HG02970 (cell line): ENCODE measurements around the gene POLR2B.
"Not testable (repeated sequence)": the region's sequence is repeated elsewhere in the genome, so short reads cannot be mapped to it uniquely, and the experiment has no call there.

ENCODE experiments used
- ATAC-seq: cut with Tn5 transposase; IDR thresholded peaks from one replicate; pipeline ENCODE4 v1.9.1; 2021; ENCODE audit warnings: mild to moderate bottlenecking, moderate library complexity, moderate number of reproducible peaks; ENCODE audit not compliant: unreplicated experiment, low FRiP score

Gene POLR2B

DNA sequence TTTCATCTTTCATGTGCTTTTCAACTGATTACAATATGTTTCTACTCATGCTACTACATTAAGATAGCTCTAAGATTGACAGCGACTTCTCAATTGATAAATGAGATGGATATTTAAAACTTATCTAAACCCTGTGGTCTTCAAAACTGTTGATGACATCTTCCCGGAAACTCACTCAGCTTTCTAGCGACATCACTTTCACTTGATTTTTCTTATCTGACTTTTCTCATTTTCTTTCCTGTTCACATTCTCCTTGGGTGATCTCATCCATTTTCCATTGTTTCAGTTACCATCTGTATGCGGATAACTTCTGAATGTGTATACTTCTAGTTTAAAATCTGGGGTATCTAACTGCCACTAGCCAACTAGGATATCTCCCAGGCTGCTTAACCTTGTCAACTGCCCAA is 3.1 kb downstream of the POLR2B start:
- no peak for ATAC-seq

DNA sequence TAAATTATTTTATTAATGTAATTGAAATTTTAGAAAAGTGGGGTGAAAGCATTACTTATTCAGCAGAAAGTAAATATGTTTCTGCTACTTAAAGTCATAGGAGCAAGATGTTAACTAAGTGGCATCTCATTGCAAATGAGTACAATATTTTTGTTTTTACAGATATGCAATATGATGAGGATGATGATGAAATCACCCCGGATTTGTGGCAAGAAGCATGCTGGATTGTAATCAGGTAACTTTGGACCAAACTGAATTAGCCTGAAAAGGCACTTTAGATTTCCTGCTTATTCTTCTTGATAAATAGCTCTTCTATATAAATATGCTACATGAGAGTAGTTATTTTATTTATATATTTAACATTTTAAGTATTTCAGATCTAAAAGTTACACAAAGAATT is 7.5 kb downstream of the POLR2B start:
- no peak for ATAC-seq

DNA sequence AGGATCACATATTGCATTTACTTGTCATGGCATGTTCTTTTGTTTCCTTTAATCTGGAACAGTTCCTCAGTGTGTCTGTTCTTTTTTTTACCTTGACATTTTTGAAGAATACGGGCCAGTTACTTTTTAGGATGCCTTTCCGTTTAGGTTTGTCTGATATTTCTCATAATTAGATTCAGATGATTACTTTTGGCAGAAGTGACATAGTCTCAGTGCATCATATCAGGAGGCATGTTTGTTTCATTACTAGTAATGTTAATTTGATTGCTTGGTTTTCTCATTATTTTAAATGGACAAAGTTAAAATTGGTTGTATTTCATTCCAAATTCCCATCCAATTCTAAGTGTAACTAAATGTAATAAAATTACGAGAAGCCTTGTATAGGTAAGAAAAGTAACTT is 8.3 kb downstream of the POLR2B start:
- no peak for ATAC-seq

DNA sequence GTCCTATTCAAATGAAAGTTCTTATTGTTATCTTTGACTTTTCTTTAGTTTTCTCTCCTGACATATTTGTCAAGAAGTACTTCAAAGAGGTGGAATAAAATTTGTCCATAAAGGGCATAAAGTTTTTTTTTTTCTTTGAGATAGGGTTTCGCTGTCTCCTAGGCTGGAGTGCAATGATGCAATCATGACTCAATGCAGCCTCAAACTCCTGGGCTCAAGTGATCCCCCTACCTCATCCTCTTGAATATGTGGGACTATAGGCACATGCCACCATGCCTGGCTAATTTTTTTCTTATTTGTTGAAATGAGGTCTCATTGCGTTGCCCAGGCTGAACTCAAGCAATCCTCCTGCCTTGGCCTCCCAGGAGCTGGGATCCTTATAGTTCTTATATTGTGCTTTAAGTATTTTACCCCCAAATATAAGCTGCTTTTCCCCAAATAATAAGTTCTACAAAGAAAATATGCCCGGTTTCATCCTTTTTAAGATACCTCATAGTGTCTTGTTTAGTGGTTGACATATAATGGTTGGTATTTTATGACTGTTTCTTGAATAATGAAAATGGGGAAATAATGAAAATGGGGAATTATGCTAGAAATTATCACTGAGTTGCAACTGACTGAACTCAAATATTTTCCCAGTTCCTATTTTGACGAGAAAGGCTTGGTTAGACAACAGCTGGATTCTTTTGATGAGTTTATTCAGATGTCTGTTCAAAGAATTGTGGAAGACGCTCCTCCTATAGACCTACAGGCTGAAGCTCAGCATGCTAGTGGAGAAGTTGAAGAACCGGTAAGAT is 11.6 kb downstream of the POLR2B start:
- no peak for ATAC-seq

DNA sequence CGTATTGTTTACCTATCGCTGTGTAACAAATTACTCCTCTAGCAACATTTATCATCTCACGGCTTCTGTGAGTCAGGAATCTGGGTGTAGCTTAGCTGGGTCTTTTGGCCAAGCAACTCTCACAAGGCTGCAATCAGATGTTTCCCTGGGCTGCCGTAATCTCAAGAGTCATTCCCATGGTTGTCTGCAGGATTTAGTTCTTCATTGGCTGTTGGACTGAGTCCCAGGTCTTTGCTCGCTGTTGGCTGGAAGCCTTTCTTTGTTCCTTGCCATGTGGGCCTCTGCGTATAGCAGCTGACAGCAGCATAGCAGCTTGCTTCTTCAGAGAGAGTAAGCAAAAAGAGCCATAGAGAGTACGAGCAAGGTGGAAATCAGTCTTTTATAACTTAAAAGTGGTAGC is 16.8 kb downstream of the POLR2B start:
- no peak for ATAC-seq

DNA sequence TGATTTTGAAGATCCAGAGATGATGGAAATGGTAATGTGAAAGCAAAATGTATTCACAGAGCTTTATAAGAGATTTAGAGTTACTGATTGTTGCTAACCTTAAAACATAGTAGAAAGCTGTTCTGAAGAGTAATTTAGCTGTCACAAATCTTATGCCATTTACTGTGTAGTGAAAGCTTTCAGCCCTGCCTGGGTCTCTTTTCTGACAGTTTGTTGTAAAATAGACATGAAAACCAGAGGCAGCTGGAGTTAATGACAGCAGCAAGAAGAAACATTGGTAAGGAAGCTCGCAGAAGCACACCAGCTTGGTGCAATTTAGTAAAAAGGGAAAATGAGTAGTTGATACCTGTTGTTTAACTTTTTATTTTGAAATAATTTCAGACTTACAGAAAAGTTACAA is 21.1 kb downstream of the POLR2B start:
- ATAC-seq: no peak

DNA sequence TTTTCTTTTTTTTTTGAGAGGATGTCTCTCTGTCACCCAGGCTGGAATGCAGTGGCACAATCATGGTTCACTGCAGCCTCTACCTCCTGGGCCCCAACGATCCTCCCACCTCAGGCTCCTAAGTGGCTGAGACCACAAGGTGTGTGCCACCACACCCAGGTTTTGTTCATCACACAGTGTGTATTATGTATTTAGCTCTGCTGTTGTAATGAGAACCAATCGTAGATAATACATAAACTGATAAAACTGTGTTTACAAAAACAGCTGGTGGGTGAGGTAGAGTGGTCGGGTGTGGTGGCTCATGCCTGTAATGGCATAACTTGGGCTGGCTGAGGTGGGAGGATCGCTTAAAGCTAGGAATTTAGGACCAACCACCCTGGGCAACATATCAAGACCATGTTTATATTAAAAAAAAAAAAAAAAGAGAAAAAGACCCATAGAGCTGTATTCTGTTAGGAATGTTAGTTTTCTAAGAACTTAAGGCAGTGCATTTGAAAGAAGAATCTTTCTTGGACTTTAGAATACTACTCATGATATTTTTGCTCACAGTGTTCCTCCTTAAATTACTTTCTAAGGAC is 34.9 kb downstream of the POLR2B start:
- ATAC-seq: no peak

DNA sequence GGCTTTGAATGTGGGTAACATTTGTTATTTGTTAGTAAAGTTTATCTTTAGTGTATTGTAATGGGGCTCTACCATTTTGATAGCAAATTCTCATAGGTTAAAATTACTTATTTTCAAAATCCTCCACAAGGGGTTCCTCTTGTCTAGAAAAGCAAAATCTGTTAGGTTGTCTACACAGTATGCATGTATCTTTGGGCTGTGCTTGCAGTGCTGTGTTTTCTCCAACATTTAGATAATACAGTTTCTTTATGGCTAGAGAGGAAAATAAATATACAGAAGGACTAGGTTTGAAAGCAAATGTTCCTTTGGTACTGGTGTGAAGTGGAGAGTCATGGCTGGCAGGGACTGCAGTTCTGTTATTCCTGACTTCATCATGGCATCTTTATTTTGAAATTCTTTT is 40.3 kb downstream of the POLR2B start:
- no peak for ATAC-seq

DNA sequence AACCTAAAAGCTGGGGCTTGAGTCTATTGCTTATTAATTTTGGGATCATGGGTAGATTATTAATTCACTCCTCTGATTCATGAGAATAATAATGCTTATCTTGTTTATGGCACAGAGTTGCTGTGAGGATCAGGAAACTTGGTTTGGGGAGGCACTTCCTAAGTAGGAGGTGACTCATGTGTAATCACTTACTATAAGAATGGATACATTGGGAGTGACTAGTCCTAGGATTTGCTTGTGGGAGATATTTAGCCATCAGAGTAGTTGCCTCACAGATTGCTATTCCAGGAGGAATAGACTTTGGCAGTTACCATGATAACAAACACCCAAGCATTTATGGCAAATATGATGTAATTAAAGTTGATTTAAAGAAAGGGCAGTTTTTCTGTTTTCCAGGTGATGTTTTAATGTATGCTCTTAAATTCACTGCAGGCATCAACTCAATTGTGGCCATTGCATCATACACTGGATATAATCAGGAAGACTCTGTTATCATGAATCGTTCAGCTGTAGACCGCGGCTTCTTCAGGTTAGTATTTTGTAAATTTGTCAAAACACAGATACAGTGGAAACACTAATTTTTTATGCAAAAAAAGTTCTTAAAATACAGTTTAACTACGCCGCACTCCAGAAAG is 41.9 kb downstream of the POLR2B start:
- no peak for ATAC-seq

DNA sequence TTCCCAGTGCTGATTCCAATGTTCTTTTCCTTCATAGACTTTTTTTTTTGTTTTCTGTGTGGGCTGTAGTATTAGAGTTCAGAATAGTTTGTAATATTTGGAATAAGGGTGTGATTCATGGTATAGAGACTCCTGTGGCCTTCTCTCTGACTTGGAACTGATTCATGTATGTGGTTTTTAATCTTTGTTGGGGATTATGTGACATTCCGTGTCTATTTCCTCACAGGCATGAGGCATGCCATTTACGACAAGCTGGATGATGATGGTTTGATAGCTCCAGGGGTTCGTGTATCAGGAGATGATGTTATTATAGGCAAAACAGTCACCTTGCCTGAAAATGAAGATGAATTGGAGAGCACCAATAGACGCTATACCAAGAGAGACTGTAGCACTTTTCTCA is 44.4 kb downstream of the POLR2B start:
- no peak for ATAC-seq

DNA sequence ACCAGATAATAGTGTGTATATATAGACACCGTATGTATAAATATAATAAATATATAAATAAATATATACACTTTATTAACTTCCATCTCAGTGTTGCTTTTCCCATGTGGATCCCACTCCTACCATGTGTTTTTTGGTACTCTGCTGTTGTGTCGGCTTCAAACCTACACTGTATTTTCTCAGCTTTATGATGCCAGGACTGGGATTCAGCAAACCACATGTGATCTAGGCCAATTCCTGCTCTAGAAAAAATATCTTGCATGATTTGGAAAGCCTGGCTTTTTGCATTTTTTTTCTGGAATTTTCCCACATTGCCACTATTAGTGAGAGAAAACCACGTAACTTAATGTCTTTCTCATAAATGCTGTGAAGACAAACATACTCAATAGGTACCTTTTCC is 55.8 kb downstream of the POLR2B start:
- no peak for ATAC-seq

DNA sequence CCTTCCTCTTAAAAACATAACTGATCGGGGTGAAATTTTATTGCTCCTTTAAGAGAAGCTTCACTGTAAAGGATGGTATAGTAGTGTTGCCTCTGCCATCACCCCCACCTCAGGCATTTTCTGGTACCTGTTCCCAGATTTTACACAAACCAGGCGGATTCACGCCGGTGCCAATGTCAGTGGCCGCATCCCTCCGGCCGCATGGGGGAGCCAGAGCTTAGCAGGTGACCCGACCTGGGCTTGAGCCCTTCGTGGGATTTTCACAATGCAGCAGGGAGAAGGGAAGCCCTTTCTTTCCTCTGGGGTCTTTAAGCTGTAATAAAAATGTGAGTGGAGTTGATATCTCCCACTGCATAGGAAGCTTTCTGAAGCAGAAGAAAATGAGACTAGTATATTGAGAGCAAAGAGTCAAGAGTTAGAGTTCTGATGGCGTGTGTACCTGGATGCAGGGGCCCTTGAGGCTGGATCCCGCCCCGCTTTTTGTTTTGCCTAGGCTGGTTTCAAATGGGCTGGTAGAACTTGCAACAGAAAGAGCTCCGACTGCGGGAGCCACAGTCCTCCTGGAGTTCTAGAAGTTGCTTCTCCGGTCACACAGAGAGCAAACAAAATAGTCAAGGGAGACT is 59.4 kb downstream of the POLR2B start:
- ATAC-seq: no peak

DNA sequence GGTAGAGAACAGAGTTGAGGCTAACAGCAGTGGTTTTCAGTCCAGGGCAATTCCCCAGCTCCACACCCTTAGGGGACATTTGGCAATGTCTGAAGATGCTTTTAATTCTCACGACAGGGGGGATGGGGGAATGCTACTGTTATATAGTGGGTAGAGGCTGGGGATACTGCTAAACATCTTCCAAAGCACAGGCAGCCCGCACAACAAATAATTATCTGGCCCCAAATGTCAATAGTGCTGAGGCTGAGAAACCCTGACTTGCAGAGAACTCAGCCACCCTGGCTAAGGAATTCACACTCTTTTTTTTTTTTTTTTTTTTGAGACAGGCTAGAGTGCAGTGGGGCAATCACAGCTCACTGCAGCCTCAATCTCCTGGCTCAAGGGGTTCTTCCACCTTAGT is 60.6 kb downstream of the POLR2B start:
- no peak for ATAC-seq

DNA sequence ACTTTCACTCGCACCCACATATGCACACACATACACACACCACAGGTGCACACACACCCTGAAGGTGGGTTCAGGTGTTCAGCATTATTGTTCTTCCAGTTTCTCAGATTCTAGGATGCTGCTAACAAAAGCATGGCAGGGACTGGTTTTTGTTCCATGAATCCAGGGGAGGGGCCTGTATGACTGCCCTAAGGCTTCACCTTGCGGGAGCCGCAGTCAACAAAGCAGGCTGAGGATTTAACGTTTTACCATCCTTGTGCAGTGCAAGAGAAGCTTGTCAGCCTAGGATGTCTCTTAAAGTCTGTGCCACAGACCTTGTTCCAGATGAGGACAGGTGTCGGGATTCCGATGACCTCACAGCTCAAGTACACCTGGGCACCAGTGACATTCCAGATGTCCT is 61.8 kb downstream of the POLR2B start:
- ATAC-seq: no peak

DNA sequence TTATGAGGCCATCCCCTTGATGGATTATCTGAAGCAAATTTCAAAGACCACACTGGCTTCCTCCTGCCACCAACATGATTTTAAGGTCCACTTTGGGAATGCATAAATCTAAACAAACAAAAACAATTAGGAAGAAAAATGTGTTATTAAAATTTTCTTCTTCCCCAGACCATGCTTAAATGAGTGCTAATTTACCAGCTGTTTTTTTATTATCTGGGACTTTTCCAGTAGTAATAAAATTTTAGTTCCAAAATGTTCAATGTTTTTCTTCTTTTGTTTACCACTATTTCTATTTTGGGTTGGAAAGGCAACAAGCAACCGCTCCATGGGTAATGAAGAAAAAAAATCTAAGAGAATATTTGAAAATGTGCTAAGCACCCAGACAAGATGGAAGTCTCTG is 62.3 kb downstream of the POLR2B start:
- ATAC-seq: no peak

DNA sequence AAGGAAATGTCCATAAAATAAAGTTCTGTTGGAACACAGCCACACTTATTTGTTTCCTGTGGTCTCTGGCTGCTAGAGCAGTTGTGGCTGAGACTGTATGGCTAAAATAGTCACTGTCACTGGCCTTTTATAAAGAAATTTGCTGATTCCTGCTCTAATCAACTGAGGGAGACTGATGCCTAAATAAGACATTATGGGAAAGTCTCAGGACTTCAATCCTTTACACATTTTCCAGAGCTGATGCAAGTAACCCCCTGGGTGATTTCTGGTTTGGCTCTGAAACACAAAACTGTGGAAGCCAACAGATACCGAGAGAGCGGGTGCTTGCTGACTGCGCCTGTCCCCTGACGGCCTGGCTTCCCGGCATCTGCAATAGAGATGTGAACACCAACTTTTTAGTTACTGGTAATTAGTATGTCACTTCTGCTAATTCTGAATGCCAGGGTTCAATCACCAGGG is 64.0 kb downstream of the POLR2B start:
- no peak for ATAC-seq

DNA sequence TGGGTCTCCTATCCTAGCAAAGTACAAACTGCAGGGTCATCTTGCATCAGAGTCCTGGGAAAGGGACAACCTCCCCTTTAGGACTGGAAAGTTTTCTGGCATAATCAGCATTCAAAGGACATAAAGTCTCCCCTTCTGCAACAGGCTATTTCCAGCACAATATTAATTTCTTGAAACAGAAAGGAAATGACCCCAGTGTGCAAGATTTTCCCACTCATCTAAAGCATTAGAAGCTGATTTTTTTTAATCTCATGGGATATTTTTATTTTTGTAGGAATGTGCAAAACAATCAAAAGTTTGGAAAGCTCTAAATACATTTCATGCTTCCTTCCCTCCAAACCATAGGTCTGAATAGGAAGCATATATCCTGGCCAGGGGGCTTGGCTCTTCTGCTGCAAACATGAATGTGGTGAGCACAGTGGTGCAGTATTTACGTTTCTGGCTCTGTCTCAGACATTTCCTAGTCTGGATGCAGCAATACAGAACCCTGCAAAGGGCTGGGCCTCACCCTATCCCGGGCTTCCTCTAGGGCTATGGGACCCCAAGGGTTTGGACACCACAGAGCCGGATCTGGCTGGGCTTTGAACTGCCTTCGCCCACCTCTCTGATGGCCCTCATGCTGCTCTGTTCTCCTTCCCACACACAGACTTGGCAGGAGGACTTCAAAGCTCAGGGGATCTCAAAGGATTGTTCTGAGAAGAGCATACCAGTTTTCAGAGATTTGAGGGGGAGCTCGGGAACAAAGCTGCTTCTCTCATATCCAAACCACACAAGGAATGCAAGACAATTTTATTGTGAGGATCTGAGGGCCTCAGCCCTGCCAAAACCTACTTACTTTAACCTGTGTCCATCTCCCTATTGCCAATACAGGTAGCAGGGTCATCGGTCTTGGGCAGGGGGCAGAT is 64.9 kb downstream of the POLR2B start:
- no peak for ATAC-seq

DNA sequence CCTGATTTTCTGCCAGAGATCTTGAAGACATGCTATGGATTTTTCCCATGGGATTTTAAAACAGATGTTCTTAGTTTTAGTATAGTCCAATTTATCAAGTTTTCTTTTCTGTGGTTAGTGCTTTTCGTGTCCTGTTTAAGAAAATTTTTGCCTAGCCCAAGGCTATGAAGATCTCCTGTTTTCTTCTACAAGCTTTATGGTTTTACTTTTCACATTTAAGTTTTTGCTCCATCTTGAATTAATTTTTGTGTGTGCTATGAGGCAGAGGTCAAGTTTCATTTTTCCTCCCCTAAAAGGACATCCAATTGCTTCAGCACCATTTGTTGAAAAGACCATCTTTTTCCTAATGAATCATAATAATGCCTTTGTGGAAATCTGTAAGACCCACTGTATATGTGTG is 65.6 kb downstream of the POLR2B start:
- no peak for ATAC-seq

DNA sequence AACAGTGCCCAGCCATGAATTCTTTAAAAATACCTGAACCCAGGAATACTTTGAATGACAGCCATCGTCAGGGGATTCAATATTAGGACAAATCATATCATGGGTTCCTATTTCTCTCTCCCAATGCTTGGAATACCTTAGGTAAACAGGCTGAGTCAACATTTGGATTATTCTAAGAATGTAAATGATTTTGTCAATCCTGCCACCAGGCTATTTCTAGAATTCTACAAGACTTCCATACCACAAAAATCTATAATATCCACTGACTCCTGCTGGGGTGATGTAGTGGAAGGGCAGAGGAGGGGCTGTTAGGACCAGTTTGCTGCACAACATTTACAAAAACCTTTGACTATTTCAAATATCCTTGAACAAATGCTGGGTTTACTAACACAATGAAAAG is 66.3 kb downstream of the POLR2B start:
- no peak for ATAC-seq

DNA sequence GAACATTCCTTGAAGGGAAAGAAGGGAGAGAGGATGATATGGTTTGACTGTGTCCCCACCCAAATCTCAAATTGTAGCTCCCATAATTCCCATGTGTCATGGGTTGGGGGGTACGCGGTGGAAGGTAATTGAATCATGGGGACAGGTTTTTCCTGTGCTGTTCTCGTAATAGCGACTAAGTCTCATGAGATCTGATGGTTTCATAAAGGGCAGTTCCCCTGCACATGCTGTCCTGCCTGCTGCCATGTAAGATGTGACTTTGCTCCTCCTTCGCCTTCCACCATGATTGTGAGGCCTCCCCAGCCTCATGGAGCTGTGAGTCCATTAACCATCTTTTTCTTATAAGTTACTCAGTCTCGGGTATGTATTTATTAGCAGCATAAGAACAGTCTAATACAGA is 68.3 kb downstream of the POLR2B start:
- ATAC-seq: not testable (repeated sequence)
